ENCODE results near the gene TNFRSF1A.

- TF ChIP-seq CTCF (IDR thresholded peaks at IDR 0.05; ENCODE audit: low read depth, low read length) (no peak), EZH2phosphoT487 (IDR thresholded peaks at IDR 0.05; ENCODE audit: low read depth) (no peak)
Measured at GRCh38 chr12:6292606-6293005, 49.3 kb downstream of the TNFRSF1A start.
